Sigmoid colon (tissue), 4 donors: ENCODE measurements around the gene NXPH2.

ENCODE experiments used
- CTCF ChIP-seq, 4 experiments: fragments of 450-650 bp in 3 of 4; fragments of 200-600 bp in 1 of 4; IDR thresholded peaks; one replicate each; pipeline ENCODE4 v1.5.1; 2016 to 2019; ENCODE audit warnings: antibody characterized with exemption in 4 of 4, mild to moderate bottlenecking in 3 of 4, moderate library complexity in 2 of 4
- EP300 ChIP-seq, 4 donors: sonication (generic); formaldehyde crosslinking; IDR thresholded peaks; one replicate each; pipeline ENCODE4 v1.6.1; 2017; ENCODE audit warnings: antibody characterized with exemption in 4 of 4
- POLR2AphosphoS5 ChIP-seq, 4 donors: sonication (generic); formaldehyde crosslinking; IDR thresholded peaks; one replicate each; pipeline ENCODE4 v1.6.1; 2017; ENCODE audit warnings: antibody characterized with exemption in 4 of 4

DNA sequence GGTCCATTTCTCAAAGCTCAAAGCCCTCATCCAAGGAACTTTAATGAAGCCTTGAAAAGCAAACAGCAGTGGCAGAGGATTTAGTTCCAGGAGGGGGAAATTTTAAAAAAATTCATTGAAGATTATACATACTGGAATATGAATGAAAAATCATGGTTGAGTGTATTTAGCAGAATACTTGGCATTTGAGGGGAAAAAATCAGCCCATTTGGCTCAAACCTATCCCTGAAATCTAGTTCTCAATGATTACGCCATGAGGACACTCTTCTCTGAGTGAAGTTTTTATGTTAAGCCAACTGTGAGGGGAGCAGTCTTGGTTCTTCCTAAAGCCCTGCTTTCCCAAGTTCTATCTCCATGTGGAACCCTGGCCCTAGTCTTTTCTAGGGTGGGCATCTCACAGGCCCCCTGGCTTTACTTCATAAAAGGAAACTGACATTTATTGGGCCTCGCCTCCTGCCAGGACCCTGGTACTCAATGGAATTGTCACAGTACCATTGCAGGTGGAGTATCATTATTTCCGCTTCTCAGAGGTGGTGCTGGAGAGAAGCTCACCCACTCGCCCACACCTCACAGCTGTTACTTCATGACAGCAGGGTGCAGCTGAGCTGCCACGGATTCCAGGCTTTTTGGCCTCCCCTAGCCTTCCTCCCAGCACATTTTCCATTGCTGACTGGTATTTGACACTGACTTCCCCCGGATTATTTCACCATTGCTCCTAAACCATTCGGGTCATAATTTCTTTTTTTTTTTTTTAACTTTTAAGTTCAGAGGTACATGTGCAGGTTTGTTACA lies 56.8 kb downstream of the NXPH2 start:
- no peak for TF ChIP-seq CTCF (IDR thresholded peaks at IDR 0.05)
- no peak for TF ChIP-seq POLR2AphosphoS5 (IDR thresholded peaks at IDR 0.05)
- TF ChIP-seq EP300 (IDR thresholded peaks at IDR 0.05): no peak
